Ovary (tissue), 9 donors: ENCODE results near the gene RERG. TPM values are rescaled to one million over a fixed set of nuclear protein-coding genes. Genes with fewer than 3 reads are reported as not detected.
"Not testable (repeated sequence)": the region's sequence is repeated elsewhere in the genome, so short reads cannot be mapped to it uniquely, and the experiment has no call there.

Experiments used
- DNase-seq, 5 donors: peaks; one replicate each; pipeline ENCODE4 v3.0.0-alpha.2; 2019 to 2020
- H3K27ac ChIP-seq, 2 donors: fragments of 200-600 bp; one replicate each; pipeline versions ENCODE4 v1.5.1 to v1.8.0; 2019 to 2022
- H3K27me3 ChIP-seq: fragments of 200-600 bp; one replicate; pipeline ENCODE4 v1.8.0; 2022
- H3K36me3 ChIP-seq: fragments of 200-600 bp; sonication (generic); one replicate; pipeline ENCODE4 v1.5.1; 2019
- H3K4me1 ChIP-seq: one replicate; pipeline ENCODE4 v1.8.1; 2013; ENCODE audit warnings: mild to moderate bottlenecking, moderate library complexity; ENCODE audit not compliant: insufficient read depth
- H3K4me3 ChIP-seq: fragments of 200-600 bp; sonication (generic); one replicate; pipeline ENCODE4 v1.5.1; 2017
- H3K9me3 ChIP-seq, 2 donors: fragments of 200-600 bp in 1 of 2; sonication (generic) in 1 of 2; one replicate each; pipeline versions ENCODE4 v1.5.1 to v1.8.1; 2013 to 2019; ENCODE audit warnings: mild to moderate bottlenecking in 1 of 2, moderate library complexity in 1 of 2
- CTCF ChIP-seq, 3 donors: fragments of 450-650 bp in 2 of 3; fragments of 200-600 bp in 1 of 3; IDR thresholded peaks; one replicate each; pipeline versions ENCODE4 v1.5.1 to v1.8.0; 2016 to 2022; ENCODE audit warnings: antibody characterized with exemption in 3 of 3, mild to moderate bottlenecking in 1 of 3
- EP300 ChIP-seq: sonication (generic); formaldehyde crosslinking; IDR thresholded peaks from one replicate; pipeline ENCODE4 v1.6.1; 2017; ENCODE audit warnings: antibody characterized with exemption
- POLR2A ChIP-seq: fragments of 450-650 bp; IDR thresholded peaks from one replicate; pipeline ENCODE4 v1.6.1; 2017; ENCODE audit warnings: antibody characterized with exemption, mild to moderate bottlenecking, moderate library complexity
- WGBS, 3 donors: extraction: QIAGEN DNeasy Blood & Tissue Kit in 1 of 3; methylation state at CpG; one replicate each; pipeline versions ENCODE4 v1.1.5 to v1.1.7; 2013 to 2017; 5-methylcytosine and 5-hydroxymethylcytosine counted together
- intact Hi-C, 4 donors: fragments of 100-400 bp; cut with DNase I; formaldehyde crosslinking; loops; one replicate each; pipeline versions ENCODE4 v1.11.0 to v1.15.1; 2022 to 2023
- polyA plus RNA-seq, 2 donors: library from polyadenylated mRNA; stranded (reverse); fragments of 200-250 nt in 1 of 2; fragments of 350-450 nt in 1 of 2; fragmentation: Illumina TruSeq in 1 of 2; extraction: RNeasy Lipid Tissue Mini Kit (QIAGEN cat#74804) in 1 of 2; gene quantifications; one replicate each; pipeline ENCODE4 v1.2.3, GENCODE V29; 2013 to 2014
- total RNA-seq, 7 donors: library from RNA; depleted of rRNA in 2 of 7; stranded (reverse); fragments of >200 nt in 2 of 7; fragmentation: NEBNext Ultra II Directional in 3 of 7; extraction: Animal tissue kit (Norgen Biotek cat#: 25700) in 3 of 7; gene quantifications; one replicate each; pipeline versions ENCODE4 v1.1.0 to v1.2.4, GENCODE V29; 2016 to 2023
- donor health status: DM: no; HTN: no; CAD: no; lungs with moderate emphysema.
- donor health status: DM: no; HTN: no; CAD: no.
- donor health status: Bipolar disorder and iron deficiency.
- donor health status: DM: yes; HTN: yes; CAD: no.
- donor health status: DM: no; HTN: no; CAD: no.
- donor health status: DM: yes; HTN: yes; CAD: no.

RERG gene
- total and polyA plus RNA-seq, 9 donors, result 12.9 to 96.8 (median 36.7) TPM

- H3K36me3 ChIP-seq, result no peaks in the 10 kb centered on the region
- H3K27me3 ChIP-seq, result no peaks in the 10 kb centered on the region
- H3K27ac ChIP-seq, result no peak overlapping the region
- no peaks in the 10 kb centered on the region for H3K9me3 ChIP-seq
- intact Hi-C loops, result loop anchor here in 3 of 4 donors (5.0 to 10.0 kb wide), 2 partner anchors 40 to 222 kb away; no protein-coding TSS in a partner anchor
- TF ChIP-seq POLR2A (no peak), CTCF (IDR thresholded peaks at IDR 0.05) (peak in 1 of 3 donors; percentile 19)
- peak in 2 of 5 donors; percentile 43 for DNase-seq
- H3K4me1 ChIP-seq, result peaks cover 2% of the 10 kb centered on the region
- WGBS, 3 donors, result 31 to 41% (median 38%) methylated on average over 5 of the region's 5 CpGs
- H3K4me3 ChIP-seq, result no peak overlapping the region
Measured at GRCh38 chr12:15227004-15227679, 5.9 kb upstream of the RERG start.

GRCh38 chr12:15225863-15226218, 4.6 kb upstream of the RERG start:
- not testable (repeated sequence) for H3K27me3 ChIP-seq, H3K9me3 ChIP-seq, H3K4me1 ChIP-seq, H3K4me3 ChIP-seq, H3K27ac ChIP-seq, DNase-seq, H3K36me3 ChIP-seq
- WGBS, 3 donors, result 58 to 76% (median 63%) methylated on average over 3 of the region's 3 CpGs
- intact Hi-C loops, result loop anchor here in 3 of 4 donors (5.0 to 10.0 kb wide), 2 partner anchors 41 to 221 kb away; no protein-coding TSS in a partner anchor

GRCh38 chr12:15225136-15225862, 4.1 kb upstream of the RERG start:
- Histone ChIP-seq H3K27me3 (no peaks in the 10 kb centered on the region), H3K36me3 (no peaks in the 10 kb centered on the region), H3K4me3 (no peak overlapping the region), H3K27ac (no peak overlapping the region), H3K4me1 (peaks cover 2% of the 10 kb centered on the region), H3K9me3 (no peaks in the 10 kb centered on the region)
- 59 to 72% (median 59%) methylated on average over 2 of the region's 2 CpGs for WGBS, 3 donors
- intact Hi-C loops, result loop anchor here in 3 of 4 donors (5.0 to 10.0 kb wide), 2 partner anchors 42 to 220 kb away; no protein-coding TSS in a partner anchor
- DNase-seq, result no peak
- TF ChIP-seq CTCF (IDR thresholded peaks at IDR 0.05), result no peak
- TF ChIP-seq POLR2A, result no peak
- TF ChIP-seq EP300, result no peak

- no peak for DNase-seq
- Histone ChIP-seq H3K9me3 (no peaks in the 10 kb centered on the region), H3K36me3 (no peaks in the 10 kb centered on the region), H3K4me3 (peak overlapping the region; percentile 62), H3K27me3 (no peaks in the 10 kb centered on the region), H3K27ac (no peak overlapping the region), H3K4me1 (no peaks in the 10 kb centered on the region)
- intact Hi-C loops, result loop anchor here (5.0 to 10.0 kb wide), 3 partner anchors 70 to 225 kb away; no protein-coding TSS in a partner anchor
- TF ChIP-seq EP300 (no peak), POLR2A (no peak), CTCF (IDR thresholded peaks at IDR 0.05) (no peak)
- WGBS, 3 donors, result 28 to 38% (median 36%) methylated on average over 3 of the region's 3 CpGs
Measured at GRCh38 chr12:15222219-15222618, 1.0 kb upstream of the RERG start.
